Esophagus squamous epithelium (tissue), 5 donors: ENCODE measurements around the gene IZUMO1. TPM values are rescaled to one million over a fixed set of nuclear protein-coding genes. Genes with fewer than 3 reads are reported as not detected.

Experiments used
- DNase-seq: peaks from one replicate; lab custom pipeline; 2025; lab: John Stamatoyannopoulos, UW
- H3K27ac ChIP-seq, 4 donors: fragments of 200-600 bp; sonication (generic); one replicate each; pipeline ENCODE4 v1.5.1; 2016 to 2019; ENCODE audit warnings: mild to moderate bottlenecking in 1 of 4
- H3K27me3 ChIP-seq, 4 donors: fragments of 200-600 bp; sonication (generic); 1 replicate in 3 of 4; 2 replicates in 1 of 4; pipeline versions ENCODE4 v1.5.1 to v1.6.0; 2017 to 2021; ENCODE audit warnings: antibody characterized with exemption in 1 of 4
- H3K36me3 ChIP-seq, 3 donors: fragments of 200-600 bp; sonication (generic); one replicate each; pipeline ENCODE4 v1.5.1; 2016 to 2019
- H3K4me1 ChIP-seq, 3 donors: fragments of 200-600 bp; sonication (generic); one replicate each; pipeline ENCODE4 v1.5.1; 2017 to 2019
- H3K4me3 ChIP-seq, 4 donors: fragments of 200-600 bp; sonication (generic); 1 replicate in 3 of 4; 2 replicates in 1 of 4; pipeline ENCODE4 v1.5.1; 2016 to 2019; ENCODE audit warnings: mild to moderate bottlenecking in 2 of 4, moderate library complexity in 1 of 4
- H3K9me3 ChIP-seq, 3 donors: fragments of 200-600 bp; sonication (generic); one replicate each; pipeline ENCODE4 v1.5.1; 2016 to 2019
- CTCF ChIP-seq, 6 experiments: fragments of 450-650 bp in 4 of 6; fragments of 200-600 bp in 2 of 6; sonication (generic) in 2 of 6; IDR thresholded peaks; one replicate each; pipeline ENCODE4 v1.5.1; 2016 to 2019; ENCODE audit warnings: antibody characterized with exemption in 6 of 6, mild to moderate bottlenecking in 4 of 6, moderate library complexity in 4 of 6
- POLR2A ChIP-seq, 4 donors: fragments of 450-650 bp; IDR thresholded peaks; one replicate each; pipeline ENCODE4 v1.6.1; 2017; ENCODE audit warnings: antibody characterized with exemption in 4 of 4, mild to moderate bottlenecking in 4 of 4, moderate library complexity in 3 of 4
- WGBS, 2 donors: methylation state at CpG; one replicate each; pipeline ENCODE4 v1.1.5; 2018; 5-methylcytosine and 5-hydroxymethylcytosine counted together
- intact Hi-C: fragments of 100-400 bp; cut with DNase I; formaldehyde crosslinking; loops from one replicate; pipeline ENCODE4 v1.15.0; 2022
- total RNA-seq, 4 donors: library from RNA; depleted of rRNA; stranded (reverse); fragments of >200 nt; gene quantifications; one replicate each; pipeline ENCODE4 v1.1.0, GENCODE V29; 2016
- donor health status: DM: yes; HTN: yes; CAD: no.

Gene IZUMO1
- total RNA-seq, 4 donors from 2014 or later = 2.3 to 56.0 (median 5.0) TPM; not detected in 1

DNA sequence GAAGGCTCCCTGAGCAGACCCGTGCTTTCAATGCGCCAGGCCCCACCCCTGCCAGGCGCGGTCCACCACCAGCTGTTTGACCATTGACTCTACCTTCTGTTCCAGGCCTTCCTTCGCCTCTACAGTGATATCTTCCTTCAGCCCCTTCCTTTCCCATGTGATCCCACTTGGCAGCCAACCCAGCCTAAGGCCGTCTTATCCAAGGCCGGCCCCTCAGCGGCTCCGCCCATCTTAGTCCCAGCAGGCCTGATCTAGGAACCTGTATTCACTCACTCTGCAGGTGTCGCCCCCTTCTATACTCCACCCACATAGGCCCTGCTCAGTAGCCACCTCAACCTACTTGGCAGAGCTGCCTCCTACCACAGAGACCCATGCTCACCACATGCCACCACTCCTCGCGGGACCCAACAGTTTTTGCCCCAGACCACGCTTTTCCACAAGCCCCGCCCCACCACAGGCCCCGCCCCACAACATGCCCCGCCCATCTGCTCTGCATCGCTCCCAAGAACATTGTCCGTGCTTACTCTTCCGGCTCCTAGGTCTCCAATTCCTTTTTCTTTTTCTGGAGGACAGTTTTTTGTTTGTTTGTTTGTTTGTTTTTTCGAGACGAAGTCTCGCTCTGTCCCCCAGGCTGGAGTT is 9.2 kb downstream of the IZUMO1 start:
- 60 to 69% methylated on average over 21 to 22 of the region's 22 CpGs for WGBS, 2 donors
- intact Hi-C loops = no loop called here
- Histone ChIP-seq H3K9me3 (no peaks in the 10 kb centered on the region), H3K4me3 (peak overlapping the region in 2 of 4 donors; percentile 69 to 78), H3K27ac (no peak overlapping the region), H3K4me1 (peaks cover 22 to 59% (median 31%) of the 10 kb centered on the region in 3 donors), H3K27me3 (no peaks in the 10 kb centered on the region), H3K36me3 (no peaks in the 10 kb centered on the region)
- no peak for DNase-seq
- TF ChIP-seq CTCF (IDR thresholded peaks at IDR 0.05) = no peak

GRCh38 chr19:48735031-48735615 is 11.6 kb downstream of the IZUMO1 start:
- H3K36me3 ChIP-seq = no peaks in the 10 kb centered on the region
- peaks cover 11 to 41% (median 15%) of the 10 kb centered on the region in 3 donors for H3K4me1 ChIP-seq
- peak overlapping the region; percentile 19 to 35 (median 21) for H3K27ac ChIP-seq
- no peaks in the 10 kb centered on the region for H3K9me3 ChIP-seq
- intact Hi-C loops = no loop called here
- H3K4me3 ChIP-seq = peak overlapping the region; percentile 15 to 59 (median 38)
- WGBS, 2 donors = 25 to 60% methylated on average over 2 to 4 of the region's 38 CpGs
- H3K27me3 ChIP-seq = no peaks in the 10 kb centered on the region
- TF ChIP-seq CTCF (IDR thresholded peaks at IDR 0.05) = no peak
- DNase-seq = no peak

GRCh38 chr19:48734625-48735024 is 12.1 kb downstream of the IZUMO1 start:
- H3K27ac ChIP-seq = peak overlapping the region in 1 of 4 donors; percentile 21
- H3K36me3 ChIP-seq = no peaks in the 10 kb centered on the region
- intact Hi-C loops = no loop called here
- TF ChIP-seq CTCF (IDR thresholded peaks at IDR 0.05) = no peak
- TF ChIP-seq POLR2A (IDR thresholded peaks at IDR 0.05) = no peak
- H3K27me3 ChIP-seq = no peaks in the 10 kb centered on the region
- WGBS, 2 donors = 92 to 93% methylated on average over 6 to 9 of the region's 9 CpGs
- no peaks in the 10 kb centered on the region for H3K9me3 ChIP-seq
- peaks cover 7 to 36% (median 11%) of the 10 kb centered on the region in 3 donors for H3K4me1 ChIP-seq
- peak overlapping the region in 2 of 4 donors; percentile 34 to 42 for H3K4me3 ChIP-seq
- no peak for DNase-seq

GRCh38 chr19:48731452-48731851 is 15.3 kb downstream of the IZUMO1 start:
- TF ChIP-seq CTCF (IDR thresholded peaks at IDR 0.05) (no peak), POLR2A (IDR thresholded peaks at IDR 0.05) (no peak)
- H3K4me1 ChIP-seq = peaks cover 0 to 27% (median 6%) of the 10 kb centered on the region in 3 donors
- no peak for DNase-seq
- 82 to 90% methylated on average over 4 of the region's 4 CpGs for WGBS, 2 donors
- no peak overlapping the region for H3K4me3 ChIP-seq
- no peaks in the 10 kb centered on the region for H3K9me3 ChIP-seq
- intact Hi-C loops = no loop called here
- H3K27me3 ChIP-seq = no peaks in the 10 kb centered on the region
- no peaks in the 10 kb centered on the region for H3K36me3 ChIP-seq
- no peak overlapping the region for H3K27ac ChIP-seq

GRCh38 chr19:48728911-48729664 is 17.6 kb downstream of the IZUMO1 start:
- peak overlapping the region in 3 of 4 donors; percentile 25 to 36 (median 27) for H3K4me3 ChIP-seq
- WGBS, 2 donors = 29 to 63% methylated on average over 9 to 34 of the region's 77 CpGs
- intact Hi-C loops = no loop called here

More at GRCh38 chr19:48728911-48729664, 17.6 kb downstream of the IZUMO1 start:
- no peak for DNase-seq
- peaks cover 6 to 33% (median 7%) of the 10 kb centered on the region in 3 donors for H3K4me1 ChIP-seq
- no peaks in the 10 kb centered on the region for H3K27me3 ChIP-seq
- peaks cover 0 to 4% (median 0%) of the 10 kb centered on the region in 3 donors for H3K36me3 ChIP-seq
- peak overlapping the region in 2 of 4 donors; percentile 54 to 72 for H3K27ac ChIP-seq
- H3K9me3 ChIP-seq = no peaks in the 10 kb centered on the region
- TF ChIP-seq CTCF (IDR thresholded peaks at IDR 0.05) (peak in 1 of 6 experiments; percentile 43), POLR2A (IDR thresholded peaks at IDR 0.05) (no peak)
